GM21528 (cell line): Measurements from ENCODE around the gene S100A8.

Experiments used
- ATAC-seq: cut with Tn5 transposase; IDR thresholded peaks from one replicate; pipeline ENCODE4 v1.9.1; 2021; ENCODE audit warnings: mild to moderate bottlenecking, moderate library complexity; ENCODE audit not compliant: unreplicated experiment, low FRiP score

S100A8 gene

GRCh38 chr1:153364156-153364555 lies 26.7 kb downstream of the S100A8 start:
- ATAC-seq: no peak

DNA sequence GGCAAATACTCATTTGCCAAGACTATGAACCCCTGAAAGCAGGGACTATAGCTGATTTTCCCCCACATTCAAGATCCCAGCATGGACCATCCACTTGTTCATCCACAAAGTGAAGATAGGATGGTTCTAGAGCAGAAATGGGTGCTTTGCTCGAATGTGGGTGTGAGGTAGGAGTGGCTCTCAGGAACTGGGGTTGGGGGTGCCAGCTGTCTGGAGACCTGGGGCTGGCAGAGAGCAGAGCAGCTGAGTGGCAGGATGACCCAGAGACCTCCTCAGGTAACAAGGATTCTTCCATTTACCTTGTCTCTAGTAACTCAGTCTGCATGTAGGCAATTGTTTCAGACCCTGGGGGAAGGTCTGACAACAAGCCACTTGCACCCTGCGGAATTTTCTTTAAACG lies 27.2 kb downstream of the S100A8 start:
- ATAC-seq: no peak

DNA sequence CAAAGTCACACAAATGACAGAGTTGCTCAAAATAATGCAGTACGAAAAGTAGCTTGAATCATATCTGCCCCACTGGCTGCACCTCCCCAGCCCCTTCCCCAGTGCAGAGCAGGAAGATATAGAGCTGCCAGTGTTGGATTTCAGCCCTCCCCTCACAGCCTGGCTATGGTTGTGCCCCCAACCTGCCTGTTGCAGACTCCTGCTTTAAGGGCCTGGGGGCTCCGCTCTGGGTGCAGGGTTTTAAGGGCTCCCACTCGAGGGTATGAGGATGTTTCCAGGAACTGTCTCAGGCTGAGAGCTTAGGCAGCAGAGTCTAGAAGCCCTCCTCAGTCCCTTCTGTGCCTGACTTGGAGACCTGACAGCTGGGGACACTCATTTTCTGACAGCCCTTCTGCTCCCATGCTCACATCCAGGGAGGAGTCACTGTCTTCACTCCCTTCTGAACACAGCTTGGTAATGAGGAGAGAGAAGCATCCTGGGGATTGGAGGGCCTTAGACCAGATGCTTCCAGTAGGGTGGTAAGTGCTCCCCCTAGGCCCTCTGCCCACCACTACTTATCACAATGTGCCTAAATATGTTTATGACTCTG lies 28.6 kb downstream of the S100A8 start:
- ATAC-seq: no peak

- ATAC-seq: no peak
Measured at GRCh38 chr1:153361480-153362109, 29.3 kb downstream of the S100A8 start.

DNA sequence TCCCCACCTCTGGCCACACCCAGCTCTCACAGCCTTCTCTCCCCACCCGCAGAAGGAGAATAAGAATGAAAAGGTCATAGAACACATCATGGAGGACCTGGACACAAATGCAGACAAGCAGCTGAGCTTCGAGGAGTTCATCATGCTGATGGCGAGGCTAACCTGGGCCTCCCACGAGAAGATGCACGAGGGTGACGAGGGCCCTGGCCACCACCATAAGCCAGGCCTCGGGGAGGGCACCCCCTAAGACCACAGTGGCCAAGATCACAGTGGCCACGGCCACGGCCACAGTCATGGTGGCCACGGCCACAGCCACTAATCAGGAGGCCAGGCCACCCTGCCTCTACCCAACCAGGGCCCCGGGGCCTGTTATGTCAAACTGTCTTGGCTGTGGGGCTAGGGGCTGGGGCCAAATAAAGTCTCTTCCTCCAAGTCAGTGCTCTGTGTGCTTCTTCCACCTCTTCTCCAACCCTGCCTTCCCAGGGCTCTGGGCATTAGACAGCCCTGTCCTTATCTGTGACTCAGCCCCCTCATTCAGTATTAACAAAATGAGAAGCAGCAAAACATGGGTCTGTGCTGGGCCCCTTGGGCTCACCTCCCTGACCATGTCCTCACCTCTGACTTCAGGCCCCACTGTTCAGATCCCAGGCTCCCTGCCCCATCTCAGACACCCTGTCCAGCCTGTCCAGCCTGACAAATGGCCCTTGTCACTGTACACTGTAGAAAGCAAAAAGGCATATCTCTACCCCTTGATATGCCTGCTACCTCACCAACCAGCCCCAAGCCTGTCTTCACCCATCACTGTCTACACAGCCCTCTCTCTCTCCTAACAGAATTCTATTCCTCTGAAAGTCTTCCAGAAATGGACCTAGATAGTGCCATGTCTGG lies 30.0 kb downstream of the S100A8 start:
- no peak for ATAC-seq

GRCh38 chr1:153360190-153360589 lies 30.7 kb downstream of the S100A8 start:
- ATAC-seq: no peak

GRCh38 chr1:153359241-153359640 lies 31.6 kb downstream of the S100A8 start:
- no peak for ATAC-seq

DNA sequence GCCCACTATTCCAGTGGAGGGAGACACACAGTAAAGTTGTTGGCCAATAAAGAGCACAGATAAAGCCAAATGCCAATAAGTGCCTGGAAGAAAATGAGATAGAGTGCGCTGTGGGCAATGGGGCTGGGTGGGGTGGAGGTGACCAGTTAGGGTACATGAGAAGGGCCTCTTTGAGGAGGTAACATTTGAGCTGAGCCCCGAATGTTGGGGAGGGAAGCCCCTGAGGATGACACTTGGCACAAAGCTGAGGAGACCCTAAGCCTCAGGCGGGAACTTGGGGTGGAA lies 32.2 kb downstream of the S100A8 start:
- no peak for ATAC-seq

DNA sequence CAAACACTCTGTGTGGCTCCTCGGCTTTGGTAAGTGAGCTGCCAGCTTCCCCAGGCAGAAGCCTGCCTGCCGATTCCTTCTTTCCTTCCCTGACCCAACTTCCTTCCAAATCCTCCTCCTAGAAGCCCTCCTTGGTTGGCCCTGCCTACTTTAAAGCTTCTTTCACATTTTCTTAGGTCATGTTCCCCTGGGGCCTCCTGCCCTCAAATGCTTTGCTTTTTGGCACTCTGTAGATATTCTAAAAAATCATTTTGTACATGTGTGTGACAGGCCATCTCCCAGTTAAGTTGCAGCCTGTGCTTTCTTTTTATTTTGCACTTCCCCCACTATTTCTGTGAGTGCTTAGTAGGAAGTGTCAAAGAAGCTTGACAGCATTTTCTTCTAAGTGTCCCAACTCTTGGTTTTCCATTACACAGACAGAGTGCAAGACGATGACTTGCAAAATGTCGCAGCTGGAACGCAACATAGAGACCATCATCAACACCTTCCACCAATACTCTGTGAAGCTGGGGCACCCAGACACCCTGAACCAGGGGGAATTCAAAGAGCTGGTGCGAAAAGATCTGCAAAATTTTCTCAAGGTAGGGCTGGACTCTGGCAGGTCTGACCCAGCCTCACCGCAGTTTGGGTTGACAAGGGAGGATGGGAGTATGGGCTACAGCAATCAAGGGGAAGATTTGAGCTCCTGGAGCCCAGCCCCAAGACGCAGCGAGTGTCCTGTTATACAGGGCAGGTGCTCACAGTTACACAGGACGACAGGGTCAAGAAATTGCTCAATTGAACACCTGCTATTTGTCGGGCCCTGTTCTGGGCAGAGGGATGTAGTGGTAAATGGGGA lies 32.8 kb downstream of the S100A8 start, which contains the start of gene S100A9:
S100A9 (plus strand) TSS at position 2 of the 838 bp plus-strand sequence; CDS start at position 432, 430 bp downstream.
- ATAC-seq: no peak

DNA sequence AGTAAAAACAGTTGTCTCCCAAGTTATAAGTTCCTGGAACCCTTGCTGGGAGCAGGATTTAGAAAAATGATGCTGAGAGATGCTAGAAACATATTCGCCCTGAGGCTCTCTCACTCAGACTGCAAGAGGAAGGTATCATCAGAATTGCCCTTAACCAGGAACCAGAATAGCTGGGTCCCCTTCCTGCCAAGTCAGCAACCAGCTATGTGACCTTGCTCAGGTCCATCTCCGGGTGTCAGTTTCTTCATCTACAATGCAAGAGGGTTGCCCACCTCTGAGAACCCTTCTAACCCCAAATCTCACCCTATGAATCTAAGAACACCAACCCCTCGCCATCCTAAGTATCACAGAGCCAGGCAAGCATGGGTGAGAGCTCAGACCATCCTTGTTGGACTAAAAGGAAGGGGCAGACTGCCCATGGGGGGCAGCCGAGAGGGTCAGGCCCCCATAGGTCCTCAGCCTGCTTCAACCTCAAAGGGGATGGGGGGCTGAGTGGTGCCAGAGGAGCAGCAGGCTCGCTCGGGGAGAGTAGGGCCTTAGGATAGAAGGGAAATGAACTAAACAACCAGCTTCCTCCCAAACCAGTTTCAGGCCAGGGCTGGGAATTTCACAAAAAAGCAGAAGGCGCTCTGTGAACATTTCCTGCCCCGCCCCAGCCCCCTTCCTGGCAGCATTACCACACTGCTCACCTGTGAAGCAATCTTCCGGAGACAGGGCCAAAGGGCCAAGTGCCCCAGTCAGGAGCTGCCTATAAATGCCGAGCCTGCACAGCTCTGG lies 33.6 kb downstream of the S100A8 start:
- ATAC-seq: no peak

DNA sequence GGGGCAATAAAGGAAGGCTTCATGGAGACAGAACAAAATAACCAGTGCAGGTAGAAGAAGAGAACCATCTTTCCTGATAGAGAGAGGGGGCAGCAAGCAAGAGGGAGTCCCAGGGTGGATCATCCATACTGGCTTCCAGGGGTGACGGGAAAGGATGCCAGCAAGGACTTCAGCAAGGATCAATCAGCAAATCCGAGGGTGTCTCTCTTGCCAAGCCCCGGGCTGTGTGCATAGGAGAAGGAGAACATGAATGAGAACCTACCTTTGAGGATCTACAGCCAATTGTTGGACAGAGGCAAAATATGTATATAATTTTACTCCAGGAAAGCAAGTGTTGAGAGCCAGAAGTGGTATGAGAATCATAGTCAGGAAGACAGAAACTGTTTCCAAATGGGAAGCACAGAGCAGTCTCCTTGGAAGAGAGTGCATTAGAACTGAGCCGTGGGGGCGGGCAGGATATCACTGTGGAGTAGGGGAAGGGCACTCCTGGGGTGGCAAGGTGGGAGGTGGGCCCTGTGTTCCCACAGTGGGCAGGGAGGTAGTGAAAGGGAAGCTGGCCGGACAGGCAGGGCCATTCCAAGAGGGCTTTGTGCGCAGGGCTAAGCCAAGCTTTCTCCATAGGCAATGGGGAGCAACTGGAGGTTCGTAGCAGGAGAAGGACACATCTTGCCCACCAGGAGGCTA lies 34.3 kb downstream of the S100A8 start:
- ATAC-seq: no peak

GRCh38 chr1:153355445-153356071 lies 35.3 kb downstream of the S100A8 start:
- no peak for ATAC-seq

GRCh38 chr1:153354515-153355193 lies 36.2 kb downstream of the S100A8 start:
- no peak for ATAC-seq

GRCh38 chr1:153353226-153353947 lies 37.5 kb downstream of the S100A8 start:
- ATAC-seq: no peak

- no peak for ATAC-seq
Measured at GRCh38 chr1:153352523-153352922, 38.4 kb downstream of the S100A8 start.

DNA sequence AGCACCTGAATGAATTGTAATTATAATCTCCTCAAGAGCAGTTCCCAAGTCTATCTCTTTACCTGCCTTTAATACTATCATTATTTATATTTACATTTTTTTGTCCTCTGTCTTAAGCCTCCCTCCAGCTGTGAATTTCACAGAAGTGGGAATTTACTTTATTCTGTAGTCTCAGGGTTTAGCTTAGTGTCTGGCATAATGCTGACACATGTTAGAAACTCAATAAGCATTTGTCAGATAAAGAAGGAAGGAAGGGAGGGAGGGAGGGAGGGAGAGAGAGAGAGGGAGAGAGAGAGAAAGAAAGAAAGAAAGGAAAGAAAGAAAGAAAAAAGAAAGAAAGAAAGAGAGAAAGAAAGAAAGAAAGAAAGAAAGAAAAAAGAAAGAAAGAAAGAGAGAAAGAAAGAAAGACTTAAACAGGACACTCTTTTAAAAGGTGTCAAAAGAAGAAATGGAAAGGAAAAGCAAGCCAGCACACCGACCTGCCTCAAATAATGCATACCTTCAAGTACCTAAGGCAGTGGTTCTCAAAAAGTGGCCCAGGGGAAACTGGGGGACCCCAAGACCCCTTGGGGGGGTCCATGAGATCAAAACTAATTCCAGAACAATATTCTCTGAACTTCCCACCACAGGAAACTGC lies 40.4 kb downstream of the S100A8 start:
- ATAC-seq: no peak
